Mesangial cell (primary cell): ENCODE measurements around the gene TPTE2. TPM values are rescaled to one million over a fixed set of nuclear protein-coding genes. Genes with fewer than 3 reads are reported as not detected.

Source experiments
- total RNA-seq: library from RNA; depleted of rRNA; stranded (reverse); fragments of >200 nt; gene quantifications from 2 replicates; pipeline ENCODE4 v1.2.3, GENCODE V29; 2015

Gene TPTE2
- not detected in 2 replicates for total RNA-seq

DNA sequence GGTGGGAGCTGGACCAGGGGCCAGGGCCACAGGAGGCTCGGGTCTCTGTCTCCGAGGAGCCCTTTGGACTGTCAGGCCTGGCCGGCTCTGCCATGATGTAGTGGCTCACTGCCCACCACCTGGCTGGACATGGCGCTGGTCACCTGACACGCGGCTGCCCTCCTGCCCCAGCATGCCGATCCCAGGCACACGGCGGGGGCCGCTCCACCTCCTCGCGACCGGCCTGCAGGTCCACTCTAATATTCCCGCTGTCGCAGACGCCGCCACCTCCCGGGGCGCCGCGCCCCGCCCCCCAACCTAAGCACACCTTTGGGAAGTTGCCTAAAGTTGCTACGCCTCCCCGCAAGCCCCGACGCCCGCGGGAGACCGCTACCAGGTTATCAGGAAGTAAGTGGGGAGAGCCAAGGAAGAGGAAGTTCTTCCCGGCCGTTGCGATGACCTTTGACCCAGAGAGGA is at the start of gene TPTE2:
Gene TPTE2 (minus strand): TSS at position 406 of the 456 bp plus-strand sequence. CDS start 58,298 bp downstream, outside the sequence.

Other genes with a start within 250 kb of the TPTE2 start
- gene MPHOSPH8, start 72.1 kb upstream of the TPTE2 start, total RNA-seq: 7.5 and 8.7 TPM in 2 replicates
- 31.1 and 39.9 TPM in 2 replicates for gene PSPC1, start 221.4 kb upstream of the TPTE2 start, total RNA-seq